HepG2 (cell line): ENCODE data around the gene PHACTR1. TPM values are rescaled to one million over a fixed set of nuclear protein-coding genes. Genes with fewer than 3 reads are reported as not detected.

ENCODE experiments used
- FOSL2 ChIP-seq: sonication (generic); formaldehyde crosslinking; IDR thresholded peaks from 2 replicates; pipeline ENCODE4 v1.4.0; 2020; ENCODE audit warnings: missing genetic modification reagents
- HDAC1 ChIP-seq: sonication (generic); formaldehyde crosslinking; IDR thresholded peaks from 2 replicates; pipeline ENCODE4 v1.5.1; 2020; ENCODE audit warnings: mild to moderate bottlenecking, missing genetic modification reagents
- NFYC ChIP-seq: IDR thresholded peaks from 2 replicates; pipeline ENCODE4 v1.6.1; 2016; ENCODE audit warnings: missing genetic modification reagents, missing compliant biosample characterization
- PATZ1 ChIP-seq: sonication (generic); formaldehyde crosslinking; IDR thresholded peaks from 2 replicates; pipeline ENCODE4 v1.4.0; 2020; ENCODE audit warnings: missing genetic modification reagents
- PITX1 ChIP-seq: sonication (generic); formaldehyde crosslinking; IDR thresholded peaks from 2 replicates; pipeline ENCODE4 v1.5.1; 2020; ENCODE audit warnings: mild to moderate bottlenecking, missing genetic modification reagents
- RORA ChIP-seq: sonication (generic); formaldehyde crosslinking; IDR thresholded peaks from 2 replicates; pipeline ENCODE4 v1.5.0; 2020; ENCODE audit warnings: mild to moderate bottlenecking, missing genetic modification reagents, moderate library complexity
- RXRB ChIP-seq: IDR thresholded peaks from 2 replicates; pipeline ENCODE4 v1.6.1; 2016; ENCODE audit warnings: borderline replicate concordance, missing genetic modification reagents, missing compliant biosample characterization
- SOX13 ChIP-seq, 3 experiments: fragments of 450-650 bp in 1 of 3; sonication (generic) in 1 of 3; formaldehyde crosslinking in 1 of 3; IDR thresholded peaks in 2 of 3; conservative IDR thresholded peaks in 1 of 3; 2 replicates each; pipeline versions ENCODE4 v1.5.0 to v1.6.1; 2016 to 2020; ENCODE audit warnings: antibody characterized with exemption in 1 of 3, mild to moderate bottlenecking in 1 of 3, missing compliant biosample characterization in 1 of 3, missing genetic modification reagents in 1 of 3, moderate library complexity in 1 of 3
- SYNCRIP ChIP-seq: fragments of 200-400 bp; formaldehyde crosslinking; IDR thresholded peaks from 2 replicates; pipeline ENCODE4 v1.6.1; 2018; ENCODE audit warnings: mild to moderate bottlenecking, low read depth, low read length; ENCODE audit not compliant: insufficient read depth
- XRCC5 ChIP-seq: fragments of 200-400 bp; formaldehyde crosslinking; optimal IDR thresholded peaks from 2 replicates; pipeline ENCODE3; 2017; ENCODE audit warnings: mild to moderate bottlenecking, low read length
- ZC3H4 ChIP-seq: sonication (generic); formaldehyde crosslinking; IDR thresholded peaks from 2 replicates; pipeline ENCODE4 v1.4.0; 2020; ENCODE audit warnings: missing genetic modification reagents, borderline replicate concordance
- ZNF556 ChIP-seq: sonication (generic); formaldehyde crosslinking; IDR thresholded peaks from 2 replicates; pipeline ENCODE4 v1.4.0; 2020; ENCODE audit warnings: mild to moderate bottlenecking, missing genetic modification reagents, borderline replicate concordance
- ZNF597 ChIP-seq: sonication (generic); formaldehyde crosslinking; IDR thresholded peaks from 2 replicates; pipeline ENCODE4 v1.5.0; 2020; ENCODE audit warnings: missing genetic modification reagents
- polyA plus RNA-seq, 8 experiments: library from polyadenylated mRNA; depleted of rRNA in 3 of 8; stranded (reverse) in 7 of 8; unstranded in 1 of 8; fragments of >200 nt; fragmentation: Illumina TruSeq in 4 of 8; extraction: Trizol in 4 of 8; gene quantifications; 2 replicates each; pipeline versions ENCODE4 v1.2.1 to v1.2.3, GENCODE V29; 2011 to 2016; ENCODE audit warnings: low read depth in 4 of 8, missing spikeins in 1 of 8, mixed read lengths in 1 of 8; ENCODE audit not compliant: insufficient read depth in 1 of 8
- total RNA-seq, 5 experiments: library from RNA; depleted of rRNA; stranded (reverse); fragments of >200 nt; fragmentation: Illumina TruSeq; extraction: Trizol; gene quantifications; 2 replicates each; pipeline ENCODE4 v1.2.3, GENCODE V29; 2016; ENCODE audit warnings: low read depth in 1 of 5
- TF ChIP-seq, protein P1 (sequence below): sonication (generic); formaldehyde crosslinking; IDR thresholded peaks from 2 replicates; pipeline ENCODE4 v1.9.0; 2022; ENCODE audit warnings: low read depth, missing genetic modification reagents
- TF ChIP-seq, protein P2 (sequence below): sonication (generic); formaldehyde crosslinking; IDR thresholded peaks from 2 replicates; pipeline ENCODE4 v1.8.1; 2023; ENCODE audit warnings: mild to moderate bottlenecking, missing genetic modification reagents
- TF ChIP-seq, protein P3 (sequence below): sonication (generic); formaldehyde crosslinking; IDR thresholded peaks from 2 replicates; pipeline ENCODE4 v1.5.0; 2020; ENCODE audit warnings: missing genetic modification reagents
- TF ChIP-seq, protein P4 (sequence below): sonication (generic); formaldehyde crosslinking; IDR thresholded peaks from 2 replicates; pipeline ENCODE4 v1.4.0; 2020; ENCODE audit warnings: missing genetic modification reagents

The PHACTR1 gene
- total and polyA plus RNA-seq, 2 of the 13 experiments (the other 11 are each of a cell fraction or from before 2014, with no cell fraction given): 0.09 TPM; not detected in 1

DNA sequence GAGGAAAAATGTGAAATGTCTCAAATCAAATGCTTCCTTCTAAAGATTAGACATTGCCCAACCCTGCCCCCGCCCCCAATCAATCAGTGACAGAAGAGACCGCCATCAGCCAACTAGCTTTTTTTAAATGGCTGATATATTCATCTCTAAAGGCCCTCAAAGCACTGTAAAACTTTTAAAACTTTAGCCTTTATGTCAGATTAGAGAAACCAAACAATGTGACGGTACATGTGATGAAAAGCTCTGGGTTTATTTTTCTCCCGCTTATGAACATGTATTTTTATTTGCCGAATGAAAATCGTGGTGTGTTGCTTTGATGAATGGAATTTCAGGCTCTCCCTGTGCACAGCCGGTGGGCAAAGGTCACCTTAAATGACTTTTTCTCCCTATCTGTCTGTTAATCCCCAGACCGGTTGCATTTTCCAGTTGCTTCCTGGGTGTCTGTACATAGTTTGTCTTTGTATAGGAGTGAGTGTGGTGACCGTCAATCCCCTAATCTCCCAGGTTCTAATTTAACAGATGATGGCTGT lies 573.3 kb downstream of the PHACTR1 start (continued):
- TF ChIP-seq, protein P1, sequence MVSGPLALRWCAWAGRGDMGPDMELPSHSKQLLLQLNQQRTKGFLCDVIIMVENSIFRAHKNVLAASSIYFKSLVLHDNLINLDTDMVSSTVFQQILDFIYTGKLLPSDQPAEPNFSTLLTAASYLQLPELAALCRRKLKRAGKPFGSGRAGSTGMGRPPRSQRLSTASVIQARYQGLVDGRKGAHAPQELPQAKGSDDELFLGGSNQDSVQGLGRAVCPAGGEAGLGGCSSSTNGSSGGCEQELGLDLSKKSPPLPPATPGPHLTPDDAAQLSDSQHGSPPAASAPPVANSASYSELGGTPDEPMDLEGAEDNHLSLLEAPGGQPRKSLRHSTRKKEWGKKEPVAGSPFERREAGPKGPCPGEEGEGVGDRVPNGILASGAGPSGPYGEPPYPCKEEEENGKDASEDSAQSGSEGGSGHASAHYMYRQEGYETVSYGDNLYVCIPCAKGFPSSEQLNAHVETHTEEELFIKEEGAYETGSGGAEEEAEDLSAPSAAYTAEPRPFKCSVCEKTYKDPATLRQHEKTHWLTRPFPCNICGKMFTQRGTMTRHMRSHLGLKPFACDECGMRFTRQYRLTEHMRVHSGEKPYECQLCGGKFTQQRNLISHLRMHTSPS (CRISPR knock-in tag): no peak
- peak; percentile 12; the same call in 1 of the 2 replicates for TF ChIP-seq PATZ1
- no peak for TF ChIP-seq ZNF597 (CRISPR knock-in tag)
- no peak for TF ChIP-seq SYNCRIP
- peak; percentile 49 for TF ChIP-seq XRCC5
- TF ChIP-seq RXRB (CRISPR knock-in tag): peak; percentile 89
- 0 out of 2 replicates have a peak, but pooled peaks have one; percentile 49 for TF ChIP-seq SOX13 (IDR thresholded peaks at IDR 0.05)
- TF ChIP-seq SOX13 (CRISPR knock-in tag; conservative IDR thresholded peaks at IDR 0.05 in 1 of 2, IDR thresholded peaks at IDR 0.05 in 1 of 2): peak in 1 of 2 experiments; percentile 79; a peak in 2 of 4 replicates
- no peak for TF ChIP-seq RORA (CRISPR knock-in tag)
- TF ChIP-seq, protein P2, sequence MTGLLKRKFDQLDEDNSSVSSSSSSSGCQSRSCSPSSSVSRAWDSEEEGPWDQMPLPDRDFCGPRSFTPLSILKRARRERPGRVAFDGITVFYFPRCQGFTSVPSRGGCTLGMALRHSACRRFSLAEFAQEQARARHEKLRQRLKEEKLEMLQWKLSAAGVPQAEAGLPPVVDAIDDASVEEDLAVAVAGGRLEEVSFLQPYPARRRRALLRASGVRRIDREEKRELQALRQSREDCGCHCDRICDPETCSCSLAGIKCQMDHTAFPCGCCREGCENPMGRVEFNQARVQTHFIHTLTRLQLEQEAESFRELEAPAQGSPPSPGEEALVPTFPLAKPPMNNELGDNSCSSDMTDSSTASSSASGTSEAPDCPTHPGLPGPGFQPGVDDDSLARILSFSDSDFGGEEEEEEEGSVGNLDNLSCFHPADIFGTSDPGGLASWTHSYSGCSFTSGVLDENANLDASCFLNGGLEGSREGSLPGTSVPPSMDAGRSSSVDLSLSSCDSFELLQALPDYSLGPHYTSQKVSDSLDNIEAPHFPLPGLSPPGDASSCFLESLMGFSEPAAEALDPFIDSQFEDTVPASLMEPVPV (CRISPR knock-in tag): no peak
- TF ChIP-seq, protein P3, sequence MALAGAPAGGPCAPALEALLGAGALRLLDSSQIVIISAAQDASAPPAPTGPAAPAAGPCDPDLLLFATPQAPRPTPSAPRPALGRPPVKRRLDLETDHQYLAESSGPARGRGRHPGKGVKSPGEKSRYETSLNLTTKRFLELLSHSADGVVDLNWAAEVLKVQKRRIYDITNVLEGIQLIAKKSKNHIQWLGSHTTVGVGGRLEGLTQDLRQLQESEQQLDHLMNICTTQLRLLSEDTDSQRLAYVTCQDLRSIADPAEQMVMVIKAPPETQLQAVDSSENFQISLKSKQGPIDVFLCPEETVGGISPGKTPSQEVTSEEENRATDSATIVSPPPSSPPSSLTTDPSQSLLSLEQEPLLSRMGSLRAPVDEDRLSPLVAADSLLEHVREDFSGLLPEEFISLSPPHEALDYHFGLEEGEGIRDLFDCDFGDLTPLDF: peak; percentile 47; the same call in 1 of the 2 replicates
- TF ChIP-seq ZC3H4 (CRISPR knock-in tag): no peak
- TF ChIP-seq PITX1 (CRISPR knock-in tag): peak; percentile 99
- TF ChIP-seq NFYC (CRISPR knock-in tag): no peak
- TF ChIP-seq, protein P4, sequence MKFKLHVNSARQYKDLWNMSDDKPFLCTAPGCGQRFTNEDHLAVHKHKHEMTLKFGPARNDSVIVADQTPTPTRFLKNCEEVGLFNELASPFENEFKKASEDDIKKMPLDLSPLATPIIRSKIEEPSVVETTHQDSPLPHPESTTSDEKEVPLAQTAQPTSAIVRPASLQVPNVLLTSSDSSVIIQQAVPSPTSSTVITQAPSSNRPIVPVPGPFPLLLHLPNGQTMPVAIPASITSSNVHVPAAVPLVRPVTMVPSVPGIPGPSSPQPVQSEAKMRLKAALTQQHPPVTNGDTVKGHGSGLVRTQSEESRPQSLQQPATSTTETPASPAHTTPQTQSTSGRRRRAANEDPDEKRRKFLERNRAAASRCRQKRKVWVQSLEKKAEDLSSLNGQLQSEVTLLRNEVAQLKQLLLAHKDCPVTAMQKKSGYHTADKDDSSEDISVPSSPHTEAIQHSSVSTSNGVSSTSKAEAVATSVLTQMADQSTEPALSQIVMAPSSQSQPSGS (CRISPR knock-in tag): peak; percentile 69
- peak; percentile 62 for TF ChIP-seq FOSL2 (CRISPR knock-in tag)
- TF ChIP-seq HDAC1 (CRISPR knock-in tag): peak; percentile 74
- peak; percentile 42; the same call in 1 of the 2 replicates for TF ChIP-seq ZNF556 (CRISPR knock-in tag)
